Measurements from ENCODE around the gene IL9R.
"Not testable (repeated sequence)": the region's sequence is repeated elsewhere in the genome, so short reads cannot be mapped to it uniquely, and the experiment has no call there.

IL9R gene

DNA sequence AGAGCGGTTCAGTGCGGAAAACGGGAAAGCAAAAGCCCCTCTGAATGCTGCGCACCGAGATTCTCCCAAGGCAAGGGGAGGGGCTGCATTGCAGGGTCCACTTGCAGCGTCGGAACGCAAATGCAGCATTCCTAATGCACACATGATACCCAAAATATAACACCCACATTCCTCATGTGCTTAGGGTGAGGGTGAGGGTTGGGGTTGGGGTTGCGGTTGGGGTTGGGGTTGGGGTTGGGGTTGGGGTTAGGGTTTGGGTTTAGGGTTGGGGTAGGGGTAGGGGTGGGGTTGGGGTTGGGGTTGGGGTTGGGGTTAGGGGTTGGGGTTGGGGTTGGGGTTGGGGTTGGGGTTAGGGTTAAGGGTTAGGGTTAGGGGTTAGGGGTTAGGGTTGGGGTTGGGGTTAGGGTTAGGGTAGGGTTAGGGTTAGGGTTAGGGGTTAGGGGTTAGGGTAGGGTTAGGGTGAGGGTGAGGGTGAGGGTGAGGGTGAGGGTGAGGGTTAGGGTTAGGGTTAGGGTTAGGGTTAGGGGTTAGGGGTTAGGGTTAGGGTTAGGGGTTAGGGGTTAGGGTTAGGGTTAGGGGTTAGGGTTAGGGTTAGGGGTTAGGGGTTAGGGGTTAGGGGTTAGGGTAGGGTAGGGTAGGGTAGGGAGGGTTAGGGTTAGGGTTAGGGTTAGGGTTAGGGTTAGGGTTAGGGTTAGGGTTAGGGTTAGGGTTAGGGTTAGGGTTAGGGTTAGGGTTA lies 32.4 kb downstream of the IL9R start:
- DNase-seq (ENCODE audit: low spot score) = not testable (repeated sequence)

DNA sequence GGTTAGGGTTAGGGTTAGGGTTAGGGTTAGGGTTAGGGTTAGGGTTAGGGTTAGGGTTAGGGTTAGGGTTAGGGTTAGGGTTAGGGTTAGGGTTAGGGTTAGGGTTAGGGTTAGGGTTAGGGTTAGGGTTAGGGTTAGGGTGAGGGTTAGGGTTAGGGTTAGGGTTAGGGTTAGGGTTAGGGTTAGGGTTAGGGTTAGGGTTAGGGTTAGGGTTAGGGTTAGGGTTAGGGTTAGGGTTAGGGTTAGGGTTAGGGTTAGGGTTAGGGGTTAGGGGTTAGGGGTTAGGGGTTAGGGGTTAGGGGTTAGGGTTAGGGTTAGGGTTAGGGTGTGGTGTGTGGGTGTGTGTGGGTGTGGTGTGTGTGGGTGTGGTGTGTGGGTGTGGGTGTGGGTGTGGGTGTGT lies 33.0 kb downstream of the IL9R start:
- not testable (repeated sequence) for DNase-seq (ENCODE audit: low spot score)
